VCaP (cell line): ENCODE data around the gene URB1.
"Not testable (repeated sequence)": the region's sequence is repeated elsewhere in the genome, so short reads cannot be mapped to it uniquely, and the experiment has no call there.

ENCODE experiments used
- H3K27ac ChIP-seq: fragments of 450-650 bp; 2 replicates; pipeline ENCODE4 v1.5.1; 2017
- TF ChIP-seq, protein P1 (sequence below): fragments of 450-650 bp; conservative IDR thresholded peaks from 2 replicates; pipeline ENCODE4 v1.5.1; 2017; ENCODE audit warnings: mild to moderate bottlenecking, moderate library complexity

The URB1 gene

DNA sequence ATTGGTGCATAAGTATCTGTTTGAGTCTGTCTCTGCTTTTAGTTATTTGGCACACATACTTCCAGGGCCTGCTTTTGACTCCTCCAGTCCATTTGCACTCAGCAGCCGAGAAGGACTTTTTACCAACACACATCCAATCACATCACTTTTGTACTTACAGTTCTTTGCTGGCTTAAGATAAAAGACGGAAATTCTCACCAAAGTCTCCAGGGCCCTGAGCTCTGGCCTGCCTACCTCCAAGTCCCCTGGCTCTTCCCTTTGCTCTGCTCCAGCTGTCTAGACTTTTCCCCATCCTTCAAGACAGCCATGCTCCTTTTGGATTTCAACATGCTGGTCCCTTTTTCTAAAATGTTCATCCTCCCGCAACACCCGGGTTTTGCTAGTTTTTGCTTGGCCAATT is 17.5 kb upstream of the URB1 start:
- H3K27ac ChIP-seq: peak overlapping the region; percentile 94

DNA sequence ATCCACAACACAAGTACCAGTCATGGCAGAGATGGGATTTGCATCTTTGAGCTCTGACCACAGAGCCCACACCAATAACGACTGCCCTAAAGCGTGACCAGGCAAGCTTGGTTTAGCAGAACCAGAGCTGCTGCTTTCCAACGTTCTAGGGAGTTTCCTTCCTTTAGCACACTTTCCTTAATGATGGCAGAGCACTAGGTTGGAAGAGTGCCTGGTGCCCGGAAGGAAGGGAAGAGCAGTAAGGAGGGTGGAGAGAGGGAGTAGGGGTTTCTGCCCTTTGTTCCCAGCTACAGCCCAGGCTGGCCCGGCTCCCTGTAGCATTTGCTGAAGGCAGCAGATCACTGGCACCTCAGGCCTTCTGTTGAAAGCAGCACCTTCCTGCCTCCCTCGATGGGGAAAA is 13.6 kb upstream of the URB1 start:
- TF ChIP-seq, protein P1, sequence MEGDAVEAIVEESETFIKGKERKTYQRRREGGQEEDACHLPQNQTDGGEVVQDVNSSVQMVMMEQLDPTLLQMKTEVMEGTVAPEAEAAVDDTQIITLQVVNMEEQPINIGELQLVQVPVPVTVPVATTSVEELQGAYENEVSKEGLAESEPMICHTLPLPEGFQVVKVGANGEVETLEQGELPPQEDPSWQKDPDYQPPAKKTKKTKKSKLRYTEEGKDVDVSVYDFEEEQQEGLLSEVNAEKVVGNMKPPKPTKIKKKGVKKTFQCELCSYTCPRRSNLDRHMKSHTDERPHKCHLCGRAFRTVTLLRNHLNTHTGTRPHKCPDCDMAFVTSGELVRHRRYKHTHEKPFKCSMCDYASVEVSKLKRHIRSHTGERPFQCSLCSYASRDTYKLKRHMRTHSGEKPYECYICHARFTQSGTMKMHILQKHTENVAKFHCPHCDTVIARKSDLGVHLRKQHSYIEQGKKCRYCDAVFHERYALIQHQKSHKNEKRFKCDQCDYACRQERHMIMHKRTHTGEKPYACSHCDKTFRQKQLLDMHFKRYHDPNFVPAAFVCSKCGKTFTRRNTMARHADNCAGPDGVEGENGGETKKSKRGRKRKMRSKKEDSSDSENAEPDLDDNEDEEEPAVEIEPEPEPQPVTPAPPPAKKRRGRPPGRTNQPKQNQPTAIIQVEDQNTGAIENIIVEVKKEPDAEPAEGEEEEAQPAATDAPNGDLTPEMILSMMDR: no peak
- peak overlapping the region; percentile 50 for H3K27ac ChIP-seq

More for the DNA sequence above, 17.5 kb upstream of the URB1 start:
- TF ChIP-seq, protein P1: no peak

DNA sequence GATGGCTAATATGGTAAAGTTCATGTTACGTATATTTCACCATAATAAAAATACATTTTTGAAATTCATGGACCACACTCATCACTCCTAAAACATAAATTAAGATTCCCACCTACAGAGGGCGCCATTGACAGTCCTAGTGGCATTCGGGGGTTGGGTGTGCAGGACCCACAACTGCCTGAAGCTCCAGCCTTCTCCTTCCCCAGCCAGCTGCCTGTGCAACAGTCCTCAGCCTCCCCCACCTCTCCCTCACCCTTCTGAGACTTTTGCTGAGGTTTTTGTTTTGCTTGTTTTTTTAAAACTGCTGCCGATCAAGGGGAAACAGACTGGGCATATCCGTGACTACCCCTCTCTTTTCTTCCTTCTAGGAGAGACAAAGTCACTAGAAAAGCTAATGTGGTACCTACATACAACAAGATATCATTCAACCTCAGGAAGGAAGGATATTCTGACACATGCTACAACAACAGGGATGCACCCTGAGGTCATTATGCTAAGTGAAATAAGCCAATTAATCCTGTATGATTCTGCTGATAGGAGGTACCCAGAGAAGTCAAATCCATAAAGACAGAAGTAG is 10.5 kb upstream of the URB1 start:
- TF ChIP-seq, protein P1: peak; percentile 92
- no peak overlapping the region for H3K27ac ChIP-seq

DNA sequence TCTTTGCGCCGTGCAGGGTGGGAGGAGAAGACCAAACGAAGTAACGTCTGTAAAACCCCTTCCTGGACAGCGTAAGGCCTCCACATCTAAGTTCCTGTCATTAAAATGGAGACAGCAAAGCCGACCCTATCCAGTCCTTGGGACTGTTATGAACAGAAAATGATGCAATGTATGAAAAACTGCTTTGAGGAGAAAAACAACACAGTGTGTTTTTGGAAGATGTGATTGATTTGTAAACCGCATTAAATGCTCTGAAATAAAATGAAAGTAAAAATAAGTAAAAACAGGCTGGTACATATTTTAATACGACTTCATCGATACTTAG is 827 bp upstream of the URB1 start:
- TF ChIP-seq, protein P1: no peak
- H3K27ac ChIP-seq: peak overlapping the region; percentile 89

DNA sequence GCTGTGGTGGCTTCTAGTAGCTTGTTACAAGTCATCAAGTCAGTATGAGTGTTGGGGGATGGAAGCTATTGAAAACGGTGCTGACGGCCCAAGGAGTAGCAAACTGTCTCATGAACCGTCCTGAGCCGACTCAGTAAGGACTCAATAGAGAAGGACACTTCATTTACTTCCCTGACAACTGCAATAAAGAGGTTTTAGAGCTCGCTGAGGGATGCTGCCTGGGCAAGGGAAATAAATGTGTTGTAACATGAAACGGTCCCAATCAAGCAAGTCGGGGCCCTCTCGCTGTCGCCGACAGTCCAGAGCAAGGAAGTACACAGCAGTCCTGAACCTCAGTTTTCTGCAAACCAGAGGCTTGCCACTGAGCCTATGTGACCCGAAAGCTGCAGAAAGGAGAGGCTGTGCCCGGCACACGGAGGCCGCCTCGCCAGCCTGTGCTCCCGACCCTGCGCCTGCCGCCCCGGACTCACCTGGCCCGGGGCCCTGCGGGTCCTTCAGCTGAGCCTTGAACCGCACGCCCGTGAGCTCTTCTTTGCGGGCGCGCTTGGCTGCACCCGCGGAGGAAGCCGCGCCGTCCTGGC is 423 bp downstream of the URB1 start:
- TF ChIP-seq, protein P1: no peak
- peak overlapping the region; percentile 89 for H3K27ac ChIP-seq

DNA sequence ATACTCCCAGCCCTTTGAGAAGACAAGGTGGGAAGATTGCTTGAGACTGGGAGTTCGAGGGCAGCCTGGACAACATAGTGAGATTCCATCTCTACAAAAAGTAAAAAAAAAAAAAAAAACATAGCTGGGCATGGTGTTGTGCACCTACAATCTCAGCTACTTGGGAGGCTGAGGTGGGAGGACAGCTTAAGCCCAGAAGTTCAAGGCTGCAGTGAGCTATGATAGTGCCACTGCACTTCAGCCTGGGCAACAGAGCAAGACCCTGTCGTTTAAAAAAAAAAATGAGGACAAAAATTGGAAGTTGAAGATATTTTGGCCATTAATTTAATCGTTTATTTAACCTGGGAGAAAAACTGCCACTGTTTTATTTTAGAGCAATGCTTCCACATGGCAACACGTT is 1.1 kb downstream of the URB1 start:
- peak overlapping the region; percentile 89 for H3K27ac ChIP-seq
- TF ChIP-seq, protein P1: no peak

DNA sequence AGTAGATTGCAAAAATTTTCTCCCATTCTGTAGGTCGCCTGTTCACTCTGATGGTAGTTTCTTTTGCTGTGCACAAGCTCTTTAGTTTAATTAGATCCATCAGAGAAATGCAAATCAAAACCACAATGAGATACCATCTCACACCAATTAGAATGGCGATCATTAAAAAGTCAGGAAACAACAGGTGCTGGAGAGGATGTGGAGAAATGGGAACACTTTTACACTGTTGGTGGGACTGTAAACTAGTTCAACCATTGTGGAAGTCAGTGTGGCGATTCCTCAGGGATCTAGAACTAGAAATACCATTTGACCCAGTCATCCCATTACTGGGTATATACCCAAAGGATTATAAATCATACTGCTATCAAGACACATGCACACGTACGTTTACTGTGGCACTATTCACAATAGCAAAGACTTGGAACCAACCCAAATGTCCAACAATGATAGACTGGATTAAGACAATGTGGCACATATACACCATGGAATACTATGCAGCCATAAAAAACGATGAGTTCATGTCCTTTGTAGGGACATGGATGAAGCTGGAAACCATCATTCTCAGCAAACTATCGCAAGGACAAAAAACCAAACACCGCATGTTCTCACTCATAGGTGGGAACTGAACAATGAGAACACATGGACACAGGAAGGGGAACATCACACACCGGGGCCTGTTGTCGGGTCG is 2.1 kb downstream of the URB1 start:
- not testable (repeated sequence) for H3K27ac ChIP-seq
